Spleen (tissue), 11 donors: ENCODE results near the gene ZSCAN32. TPM values are rescaled to one million over a fixed set of nuclear protein-coding genes. Genes with fewer than 3 reads are reported as not detected.

ENCODE experiments used
- DNase-seq: peaks from one replicate; pipeline ENCODE4 v3.0.0-alpha.2; 2020
- H3K27ac ChIP-seq, 8 donors: fragments of 200-600 bp; sonication (generic) in 7 of 8; 1 replicate in 4 of 8; 2 replicates in 4 of 8; pipeline versions ENCODE4 v1.5.0 to v1.8.0; 2016 to 2021; ENCODE audit warnings: inconsistent platforms in 4 of 8, mild to moderate bottlenecking in 4 of 8, moderate library complexity in 1 of 8
- H3K27me3 ChIP-seq, 7 donors: fragments of 200-600 bp; sonication (generic) in 6 of 7; replicated peaks in 1 of 7; 1 replicate in 4 of 7; 2 replicates in 3 of 7; pipeline versions ENCODE4 v1.5.0 to v1.8.0; 2016 to 2021; ENCODE audit warnings: inconsistent platforms in 3 of 7, mild to moderate bottlenecking in 1 of 7
- H3K36me3 ChIP-seq, 6 donors: fragments of 200-600 bp; sonication (generic) in 5 of 6; 1 replicate in 4 of 6; 2 replicates in 2 of 6; pipeline versions ENCODE4 v1.5.0 to v1.8.0; 2016 to 2021; ENCODE audit warnings: inconsistent platforms in 2 of 6
- H3K4me1 ChIP-seq, 6 donors: fragments of 200-600 bp; sonication (generic) in 5 of 6; 1 replicate in 3 of 6; 2 replicates in 3 of 6; pipeline versions ENCODE4 v1.5.0 to v1.8.0; 2016 to 2021; ENCODE audit warnings: inconsistent platforms in 3 of 6
- H3K4me3 ChIP-seq, 8 donors: fragments of 200-600 bp; sonication (generic) in 7 of 8; 1 replicate in 4 of 8; 2 replicates in 4 of 8; pipeline versions ENCODE4 v1.5.0 to v1.8.0; 2016 to 2021; ENCODE audit warnings: inconsistent platforms in 4 of 8, mild to moderate bottlenecking in 4 of 8, moderate library complexity in 2 of 8
- H3K9me3 ChIP-seq, 8 donors: fragments of 200-600 bp; sonication (generic) in 7 of 8; 1 replicate in 4 of 8; 2 replicates in 4 of 8; pipeline versions ENCODE4 v1.5.0 to v1.8.0; 2016 to 2021; ENCODE audit warnings: inconsistent platforms in 4 of 8
- CTCF ChIP-seq, 11 experiments: fragments of 200-600 bp in 7 of 11; fragments of 450-650 bp in 4 of 11; sonication (generic) in 4 of 11; IDR thresholded peaks in 8 of 11; conservative IDR thresholded peaks in 3 of 11; 1 replicate in 7 of 11; 2 replicates in 4 of 11; pipeline versions ENCODE4 v1.4.0 to v1.8.0; 2016 to 2021; ENCODE audit warnings: antibody characterized with exemption in 11 of 11, inconsistent platforms in 4 of 11, mild to moderate bottlenecking in 1 of 11
- POLR2A ChIP-seq, 3 donors: fragments of 450-650 bp; IDR thresholded peaks; one replicate each; pipeline ENCODE4 v1.5.1; 2017; ENCODE audit warnings: antibody characterized with exemption in 3 of 3, mild to moderate bottlenecking in 1 of 3
- POLR2AphosphoS5 ChIP-seq, 3 donors: sonication (generic); formaldehyde crosslinking; IDR thresholded peaks; one replicate each; pipeline ENCODE4 v1.5.1; 2017; ENCODE audit warnings: antibody characterized with exemption in 3 of 3
- WGBS, 5 donors: extraction: QIAGEN DNeasy Blood & Tissue Kit in 3 of 5; methylation state at CpG; one replicate each; pipeline versions ENCODE4 v1.1.5 to v1.1.7; 2013 to 2018; 5-methylcytosine and 5-hydroxymethylcytosine counted together
- intact Hi-C: fragments of 100-400 bp; cut with DNase I; formaldehyde crosslinking; loops from one replicate; pipeline ENCODE4 v1.15.0; 2023; ENCODE audit warnings: low total_unique reads
- polyA plus RNA-seq, 3 donors: library from polyadenylated mRNA; stranded (reverse); fragments of 200-250 nt; gene quantifications; one replicate each; pipeline ENCODE4 v1.2.1, GENCODE V29; 2013
- total RNA-seq, 7 donors: library from RNA; depleted of rRNA in 3 of 7; stranded (reverse); fragments of >200 nt in 3 of 7; fragmentation: NEBNext Ultra II Directional in 4 of 7; extraction: Animal tissue kit (Norgen Biotek cat#: 25700) in 4 of 7; gene quantifications; one replicate each; pipeline versions ENCODE4 v1.1.0 to v1.2.1, GENCODE V29; 2016 to 2021
- donor health status: healthy with polysubstance abuse.
- donor health status: DM: no; HTN: no; CAD: no; lungs with moderate emphysema.
- donor health status: DM: no; HTN: no; CAD: no.
- donor health status: Bipolar disorder and iron deficiency.
- donor health status: healthy.
- donor health status: DM: no; HTN: no; CAD: no.
- donor health status: DM: yes; HTN: yes; CAD: no.

Gene ZSCAN32
- total and polyA plus RNA-seq, 10 donors: 8.5 to 20.7 (median 14.6) TPM

- 79 to 96% (median 92%) methylated on average over 9 of the region's 9 CpGs for WGBS, 5 donors
- peaks cover 13 to 87% (median 85%) of the 10 kb centered on the region in 8 donors for H3K9me3 ChIP-seq
- TF ChIP-seq POLR2A (IDR thresholded peaks at IDR 0.05) (no peak), CTCF (IDR thresholded peaks at IDR 0.05 in 8 of 11, conservative IDR thresholded peaks at IDR 0.05 in 3 of 11) (no peak), POLR2AphosphoS5 (IDR thresholded peaks at IDR 0.05) (no peak)
- peak overlapping the region in 1 of 8 donors; percentile 0 for H3K4me3 ChIP-seq
- peaks cover 7 to 93% (median 85%) of the 10 kb centered on the region in 6 donors for H3K36me3 ChIP-seq
- H3K4me1 ChIP-seq: no peaks in the 10 kb centered on the region
- no peaks in the 10 kb centered on the region for H3K27me3 ChIP-seq
- intact Hi-C loops: loop anchor here (10.0 kb wide), 1 partner anchor 75 kb away; no protein-coding TSS in a partner anchor
- no peak overlapping the region for H3K27ac ChIP-seq
- DNase-seq: no peak
These were observed 11.0 kb downstream of the ZSCAN32 start for GRCh38 chr16:3389663-3390338.

- peaks cover 17 to 93% (median 85%) of the 10 kb centered on the region in 6 donors for H3K36me3 ChIP-seq
- intact Hi-C loops: loop anchor here (10.0 kb wide), 1 partner anchor 74 kb away; no protein-coding TSS in a partner anchor
These were observed 12.5 kb downstream of the ZSCAN32 start for GRCh38 chr16:3388325-3388724.

GRCh38 chr16:3383045-3383448, 17.8 kb downstream of the ZSCAN32 start:
- no peaks in the 10 kb centered on the region for H3K4me1 ChIP-seq
- peak overlapping the region in 1 of 8 donors; percentile 40 for H3K4me3 ChIP-seq
- no peak overlapping the region for H3K27ac ChIP-seq
- peaks cover 20 to 87% (median 20%) of the 10 kb centered on the region in 8 donors for H3K9me3 ChIP-seq
- H3K36me3 ChIP-seq: peaks cover 20 to 85% (median 61%) of the 10 kb centered on the region in 6 donors
- H3K27me3 ChIP-seq: no peaks in the 10 kb centered on the region
- no peak for DNase-seq
- intact Hi-C loops: loop anchor here (10.0 kb wide), 1 partner anchor 68 kb away; no protein-coding TSS in a partner anchor
- 97 to 99% (median 98%) methylated on average over 10 of the region's 10 CpGs for WGBS, 5 donors
- no peak for TF ChIP-seq CTCF (IDR thresholded peaks at IDR 0.05 in 8 of 11, conservative IDR thresholded peaks at IDR 0.05 in 3 of 11)
- TF ChIP-seq POLR2A (IDR thresholded peaks at IDR 0.05): no peak
- no peak for TF ChIP-seq POLR2AphosphoS5 (IDR thresholded peaks at IDR 0.05)

More at GRCh38 chr16:3388325-3388724, 12.5 kb downstream of the ZSCAN32 start:
- Histone ChIP-seq H3K9me3 (peaks cover 27 to 77% (median 71%) of the 10 kb centered on the region in 8 donors), H3K27ac (no peak overlapping the region), H3K4me1 (no peaks in the 10 kb centered on the region), H3K4me3 (no peak overlapping the region), H3K27me3 (no peaks in the 10 kb centered on the region)
- WGBS, 5 donors: 94 to 99% (median 96%) methylated on average over 6 of the region's 6 CpGs
- TF ChIP-seq POLR2A (IDR thresholded peaks at IDR 0.05) (no peak), CTCF (IDR thresholded peaks at IDR 0.05 in 8 of 11, conservative IDR thresholded peaks at IDR 0.05 in 3 of 11) (no peak), POLR2AphosphoS5 (IDR thresholded peaks at IDR 0.05) (no peak)
- DNase-seq: no peak

GRCh38 chr16:3377917-3378316, 22.9 kb downstream of the ZSCAN32 start:
- intact Hi-C loops: no loop called here

More at GRCh38 chr16:3377917-3378316, 22.9 kb downstream of the ZSCAN32 start:
- DNase-seq: no peak
- H3K36me3 ChIP-seq: peaks cover 6 to 57% (median 20%) of the 10 kb centered on the region in 6 donors
- H3K4me3 ChIP-seq: no peak overlapping the region
- TF ChIP-seq POLR2A (IDR thresholded peaks at IDR 0.05) (no peak), POLR2AphosphoS5 (IDR thresholded peaks at IDR 0.05) (no peak), CTCF (IDR thresholded peaks at IDR 0.05 in 8 of 11, conservative IDR thresholded peaks at IDR 0.05 in 3 of 11) (no peak)
- H3K9me3 ChIP-seq: peaks cover 0 to 78% (median 0%) of the 10 kb centered on the region in 8 donors
- no peaks in the 10 kb centered on the region for H3K4me1 ChIP-seq
- no peak overlapping the region for H3K27ac ChIP-seq
- H3K27me3 ChIP-seq: no peaks in the 10 kb centered on the region
